MM.1S (cell line): ENCODE results near the gene TTC1.

Source experiments
- CTCF ChIP-seq: fragments of 300-600 bp; sonication (generic); IDR thresholded peaks from 2 replicates; pipeline ENCODE4 v1.5.1; 2016; ENCODE audit warnings: antibody characterized with exemption, low read length, mixed read lengths
- EZH2 ChIP-seq: fragments of 300-600 bp; sonication (generic); optimal IDR thresholded peaks from 2 replicates; pipeline ENCODE3; 2017; ENCODE audit warnings: low read depth, mild to moderate bottlenecking, antibody characterized with exemption, low read length, mixed read lengths
- EZH2phosphoT487 ChIP-seq: fragments of 300-600 bp; sonication (generic); IDR thresholded peaks from 2 replicates; pipeline ENCODE4 v1.6.1; 2018; ENCODE audit warnings: antibody characterized with exemption, low read length

DNA sequence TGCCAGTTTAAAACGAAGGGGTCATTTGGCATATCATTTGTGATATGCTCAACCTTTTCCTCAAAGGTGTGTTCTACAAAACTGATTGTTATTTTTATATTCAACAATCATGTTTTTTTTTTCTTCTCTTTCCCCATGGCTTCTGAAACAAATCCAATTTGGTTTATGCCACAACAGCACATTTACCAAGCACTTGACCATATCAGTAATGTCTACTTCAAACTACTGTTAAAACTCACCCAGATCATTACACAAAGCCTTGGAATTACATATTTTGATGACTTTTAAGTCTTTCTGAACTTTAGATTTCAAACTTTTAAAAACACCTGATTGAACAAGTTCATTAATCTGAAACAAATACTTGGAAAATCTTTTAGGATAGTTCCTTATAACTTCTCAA lies 81.1 kb downstream of the TTC1 start:
- TF ChIP-seq CTCF (no peak), EZH2phosphoT487 (no peak), EZH2 (no peak)
